ENCODE results near the gene TSC22D1. TPM values are rescaled to one million over a fixed set of nuclear protein-coding genes. Genes with fewer than 3 reads are reported as not detected.

The TSC22D1 gene
- total RNA-seq, 1 donor from 2014 or later: 70.8 TPM

GRCh38 chr13:44400736-44401135 lies 175.4 kb downstream of the TSC22D1 start:
- TF ChIP-seq CTCF (IDR thresholded peaks at IDR 0.05; ENCODE audit: insufficient read depth, low read length, severe bottlenecking): no peak
- DNase-seq (ENCODE audit: low read depth): no peak
- Histone ChIP-seq H3K36me3 (ENCODE audit: control insufficient read depth, insufficient read depth, low read length) (no peaks in the 10 kb centered on the region), H3K4me3 (ENCODE audit: low read depth, low read length) (no peak overlapping the region), H3K27me3 (ENCODE audit: control insufficient read depth, insufficient read depth, low read length) (no peaks in the 10 kb centered on the region)
- no peak for FAIRE-seq

GRCh38 chr13:44399074-44399473 lies 177.1 kb downstream of the TSC22D1 start:
- Histone ChIP-seq H3K27me3 (ENCODE audit: control insufficient read depth, insufficient read depth, low read length) (no peaks in the 10 kb centered on the region), H3K4me3 (ENCODE audit: low read depth, low read length) (no peak overlapping the region), H3K36me3 (ENCODE audit: control insufficient read depth, insufficient read depth, low read length) (no peaks in the 10 kb centered on the region)
- FAIRE-seq: no peak
- TF ChIP-seq CTCF (IDR thresholded peaks at IDR 0.05; ENCODE audit: insufficient read depth, low read length, severe bottlenecking): no peak
- DNase-seq (ENCODE audit: low read depth): no peak

- Histone ChIP-seq H3K27me3 (ENCODE audit: control insufficient read depth, insufficient read depth, low read length) (no peaks in the 10 kb centered on the region), H3K4me3 (ENCODE audit: low read depth, low read length) (no peak overlapping the region), H3K36me3 (ENCODE audit: control insufficient read depth, insufficient read depth, low read length) (no peaks in the 10 kb centered on the region)
- no peak for TF ChIP-seq CTCF (IDR thresholded peaks at IDR 0.05; ENCODE audit: insufficient read depth, low read length, severe bottlenecking)
- DNase-seq (ENCODE audit: low read depth): no peak
- no peak for FAIRE-seq
Measured at GRCh38 chr13:44398606-44399005, 177.5 kb downstream of the TSC22D1 start.

- FAIRE-seq (no peak), DNase-seq (ENCODE audit: low read depth) (no peak)
- no peaks in the 10 kb centered on the region for H3K36me3 ChIP-seq (ENCODE audit: control insufficient read depth, insufficient read depth, low read length)
- H3K27me3 ChIP-seq (ENCODE audit: control insufficient read depth, insufficient read depth, low read length): no peaks in the 10 kb centered on the region
- H3K4me3 ChIP-seq (ENCODE audit: low read depth, low read length): no peak overlapping the region
- TF ChIP-seq CTCF (IDR thresholded peaks at IDR 0.05; ENCODE audit: insufficient read depth, low read length, severe bottlenecking): no peak
Measured at GRCh38 chr13:44397766-44398223, 178.3 kb downstream of the TSC22D1 start.

- no peak for TF ChIP-seq CTCF (IDR thresholded peaks at IDR 0.05; ENCODE audit: insufficient read depth, low read length, severe bottlenecking)
- Histone ChIP-seq H3K4me3 (ENCODE audit: low read depth, low read length) (no peak overlapping the region), H3K27me3 (ENCODE audit: control insufficient read depth, insufficient read depth, low read length) (no peaks in the 10 kb centered on the region), H3K36me3 (ENCODE audit: control insufficient read depth, insufficient read depth, low read length) (no peaks in the 10 kb centered on the region)
- DNase-seq (ENCODE audit: low read depth) (no peak), FAIRE-seq (no peak)
Measured at GRCh38 chr13:44396701-44397580, 179.2 kb downstream of the TSC22D1 start.

All from bronchial epithelial cell (primary cell).